ENCODE measurements around the gene CACNA2D3.

CACNA2D3 gene

DNA sequence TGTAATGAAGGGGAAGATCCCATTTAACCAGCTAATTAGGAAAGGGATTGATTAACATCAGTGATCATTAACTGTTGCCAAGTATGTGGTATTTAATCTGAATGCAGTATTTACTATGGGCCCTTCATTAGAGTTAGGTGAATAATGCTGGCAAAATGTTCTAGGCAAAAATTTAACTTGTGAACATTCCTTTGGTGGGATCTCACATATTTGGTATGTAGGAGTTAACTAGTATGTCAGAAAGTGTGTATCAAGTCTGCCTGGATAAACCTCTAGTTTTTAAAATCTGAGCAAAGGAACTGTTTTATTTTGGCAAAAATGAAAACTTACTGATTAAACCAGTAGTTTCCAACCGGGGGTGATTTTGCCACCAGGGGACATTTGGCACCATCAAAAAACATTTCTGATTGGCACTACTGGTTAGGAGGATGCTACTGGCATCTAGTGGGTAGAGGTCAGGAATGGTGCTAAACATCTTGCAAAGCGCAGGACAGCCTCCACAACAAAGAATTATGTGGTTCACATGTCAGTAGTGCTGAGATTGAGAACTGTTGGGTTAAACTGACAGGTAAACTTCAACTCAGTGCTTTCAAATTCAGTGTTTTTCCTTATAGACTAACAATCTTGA lies 783.0 kb downstream of the CACNA2D3 start:
- no peak for DNase-seq

DNA sequence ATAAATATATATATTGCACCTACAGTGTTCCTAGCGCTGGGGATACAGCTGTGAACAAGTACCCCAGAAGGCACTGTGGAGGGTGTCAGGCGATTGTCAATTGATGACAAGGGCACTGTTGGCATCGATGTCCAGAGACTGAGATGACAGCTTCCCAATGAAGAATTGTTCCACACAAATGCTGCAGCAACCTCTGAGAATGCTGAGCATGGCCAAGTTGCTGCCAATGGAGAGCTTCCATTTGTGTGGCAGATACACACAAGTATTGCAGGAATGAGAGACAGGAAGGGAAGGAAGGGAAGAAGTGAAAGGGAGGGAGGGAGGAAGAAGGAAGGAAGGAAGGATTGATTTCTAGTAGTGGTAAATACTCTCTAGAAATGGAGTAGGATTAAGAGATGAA lies 783.6 kb downstream of the CACNA2D3 start:
- DNase-seq: no peak

DNA sequence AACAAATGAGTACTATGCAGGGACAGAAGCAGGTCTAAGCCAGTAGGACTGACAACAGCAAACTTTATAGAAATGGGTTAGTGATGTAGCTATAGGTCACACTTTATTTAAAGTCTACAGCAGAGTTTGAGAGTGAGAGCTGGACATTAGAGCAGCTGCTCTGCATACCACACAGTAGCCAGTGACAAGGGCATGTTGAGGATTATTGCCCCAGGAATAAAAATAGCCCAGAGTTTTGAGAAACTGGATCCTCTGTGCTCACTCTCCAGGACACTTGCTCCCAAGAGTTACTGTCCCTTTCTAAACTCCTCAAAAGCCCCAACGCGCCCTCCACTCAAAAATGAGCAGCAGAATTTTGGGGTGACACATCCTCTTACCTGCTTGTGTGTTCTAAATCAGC lies 784.4 kb downstream of the CACNA2D3 start:
- no peak for DNase-seq

DNA sequence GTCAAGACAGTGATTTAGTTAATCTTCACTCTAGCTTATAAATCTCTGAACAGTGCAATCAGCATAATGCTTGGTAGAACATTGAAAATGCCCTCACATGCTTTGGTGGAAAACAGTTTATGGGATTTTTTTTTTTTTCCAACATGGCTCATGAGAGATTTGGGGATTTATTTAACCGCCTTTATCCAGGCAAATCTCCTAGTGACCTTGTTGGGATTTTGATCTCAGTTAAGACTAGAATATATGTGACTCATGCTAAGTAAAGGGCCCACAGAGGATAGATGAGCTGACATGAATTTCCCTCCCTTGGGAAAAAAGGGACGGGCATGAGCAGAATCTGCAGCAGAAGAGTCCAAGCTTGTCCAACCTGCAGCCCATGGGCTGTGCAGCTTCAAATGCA lies 786.8 kb downstream of the CACNA2D3 start:
- DNase-seq: no peak

DNA sequence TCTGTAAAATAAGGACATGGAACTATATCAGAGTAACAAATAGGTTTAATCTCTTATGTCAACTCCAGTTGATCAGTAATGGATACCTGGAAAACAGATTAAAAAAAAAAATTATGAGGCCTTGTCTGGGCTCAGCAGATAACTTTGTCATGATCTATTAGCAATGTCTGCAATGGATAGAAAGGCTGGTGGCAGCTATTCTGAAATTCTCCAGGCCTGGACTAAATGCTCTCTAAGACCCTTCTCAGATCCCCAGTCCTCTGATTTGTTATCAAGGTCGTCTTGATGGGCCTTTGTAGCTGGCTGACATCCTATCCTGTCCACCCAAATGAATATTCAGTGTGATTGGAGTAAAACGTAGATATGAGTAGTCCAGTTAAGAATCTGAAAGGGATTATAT lies 791.8 kb downstream of the CACNA2D3 start:
- no peak for DNase-seq

DNA sequence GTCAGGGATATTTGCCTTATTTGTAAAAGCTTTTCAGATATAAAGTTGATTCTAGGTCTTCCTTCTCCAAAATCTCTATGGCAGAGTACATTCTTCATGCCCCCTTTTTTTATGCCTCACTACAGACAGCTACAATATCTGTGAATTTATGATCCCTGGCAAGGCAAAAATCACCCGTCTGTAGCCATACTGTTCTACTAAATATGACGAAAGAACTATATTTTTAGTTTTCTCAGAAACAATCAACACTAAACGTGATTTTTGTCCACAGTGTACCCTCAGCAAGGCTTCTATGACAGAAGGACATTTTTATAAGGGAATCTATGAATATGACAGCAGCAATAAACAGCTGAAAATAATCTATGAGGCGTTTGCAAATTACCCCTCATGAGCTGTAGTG lies 792.8 kb downstream of the CACNA2D3 start:
- DNase-seq: no peak

DNA sequence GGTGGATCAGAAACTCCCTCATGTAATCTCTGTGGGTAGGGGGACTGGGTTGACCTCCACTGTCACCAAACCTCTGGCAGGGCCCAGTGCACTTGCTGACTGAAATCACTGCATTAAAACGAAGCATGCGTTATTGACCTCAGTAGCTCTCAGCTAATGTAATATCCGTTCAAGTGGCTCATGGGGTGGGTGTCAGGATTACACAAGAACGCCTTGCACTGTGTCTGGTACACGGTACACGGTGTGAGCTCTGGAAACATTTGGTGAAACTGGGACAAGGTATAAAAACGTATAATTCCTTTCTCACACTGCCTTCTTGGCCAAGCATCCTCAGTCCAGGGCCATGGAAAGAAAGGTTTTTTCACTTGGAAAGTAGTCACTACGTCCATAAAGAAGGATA lies 793.6 kb downstream of the CACNA2D3 start:
- no peak for DNase-seq

DNA sequence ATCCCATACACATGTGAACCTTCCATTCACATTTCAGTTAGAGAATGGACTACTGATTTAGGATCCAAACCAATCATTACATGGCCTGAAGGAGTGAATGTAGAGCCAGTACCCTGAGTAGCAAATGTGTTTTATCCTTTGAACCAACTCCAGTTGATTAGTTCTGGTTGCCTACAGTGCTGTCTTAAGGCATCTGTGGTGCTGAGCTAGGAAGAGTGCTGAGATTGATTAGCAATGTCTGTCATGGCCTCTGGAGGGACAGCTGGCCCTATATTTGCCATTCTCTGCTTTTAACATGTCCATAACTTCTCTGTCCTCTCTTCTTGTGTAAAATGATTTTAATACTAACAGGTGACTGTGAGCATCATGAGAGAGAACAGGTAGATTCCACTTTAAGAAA lies 794.4 kb downstream of the CACNA2D3 start:
- DNase-seq: no peak

DNA sequence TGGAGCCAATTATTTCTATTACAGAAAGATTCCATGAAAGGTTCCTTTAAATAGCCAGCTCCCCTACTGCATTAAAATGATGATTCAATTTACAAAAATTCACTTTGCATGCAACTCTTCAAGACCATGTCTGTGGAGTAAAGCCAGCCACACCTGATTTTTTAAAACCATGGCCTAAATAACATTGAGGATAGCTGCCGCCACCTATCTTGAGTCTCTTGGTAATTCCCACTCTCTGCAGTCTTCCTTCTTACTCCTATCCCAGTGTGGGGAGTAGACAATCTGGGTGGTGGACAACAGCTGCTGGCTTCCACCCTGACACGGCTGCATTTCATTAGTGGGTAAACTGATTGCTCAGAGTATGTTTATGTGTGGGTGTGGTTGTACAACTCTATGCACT lies 794.8 kb downstream of the CACNA2D3 start:
- no peak for DNase-seq

DNA sequence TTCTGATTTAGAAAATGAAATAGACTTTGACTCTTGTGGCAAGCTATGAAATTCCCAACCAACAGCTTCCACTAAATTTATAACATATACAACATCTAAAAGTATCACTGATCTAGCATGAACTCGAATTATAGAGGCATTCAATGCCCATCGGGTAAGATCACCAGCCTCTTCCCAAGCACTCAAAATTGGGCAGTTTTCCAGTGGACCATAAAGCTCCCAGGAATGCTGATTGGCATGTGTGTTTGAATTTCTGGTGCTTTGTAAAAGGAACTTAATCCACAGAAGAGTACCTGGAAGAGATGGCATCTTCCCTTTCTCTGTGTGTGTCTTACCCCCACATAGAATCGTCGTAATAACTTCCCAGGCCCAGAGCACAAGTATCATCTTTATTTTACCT lies 795.5 kb downstream of the CACNA2D3 start:
- no peak for DNase-seq

DNA sequence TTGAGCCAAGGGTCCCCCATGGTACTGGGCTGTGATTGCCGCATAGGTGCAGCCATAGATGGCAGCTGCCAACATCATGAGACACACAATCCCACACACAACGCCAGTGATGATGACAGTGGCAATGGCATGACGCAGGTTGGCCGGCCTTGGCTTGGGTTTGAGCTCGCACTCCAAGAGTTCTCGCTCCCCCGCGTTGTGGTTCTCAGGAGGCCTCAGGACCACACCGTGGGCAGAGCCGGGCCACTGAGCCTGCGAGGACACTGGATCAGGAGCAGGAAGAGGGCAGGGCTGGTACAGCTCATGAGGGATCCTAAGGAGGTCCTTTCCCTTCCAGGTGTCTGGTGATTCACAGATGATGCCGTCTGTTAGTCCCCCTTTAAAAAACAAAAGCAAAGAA lies 796.2 kb downstream of the CACNA2D3 start:
- DNase-seq: no peak

DNA sequence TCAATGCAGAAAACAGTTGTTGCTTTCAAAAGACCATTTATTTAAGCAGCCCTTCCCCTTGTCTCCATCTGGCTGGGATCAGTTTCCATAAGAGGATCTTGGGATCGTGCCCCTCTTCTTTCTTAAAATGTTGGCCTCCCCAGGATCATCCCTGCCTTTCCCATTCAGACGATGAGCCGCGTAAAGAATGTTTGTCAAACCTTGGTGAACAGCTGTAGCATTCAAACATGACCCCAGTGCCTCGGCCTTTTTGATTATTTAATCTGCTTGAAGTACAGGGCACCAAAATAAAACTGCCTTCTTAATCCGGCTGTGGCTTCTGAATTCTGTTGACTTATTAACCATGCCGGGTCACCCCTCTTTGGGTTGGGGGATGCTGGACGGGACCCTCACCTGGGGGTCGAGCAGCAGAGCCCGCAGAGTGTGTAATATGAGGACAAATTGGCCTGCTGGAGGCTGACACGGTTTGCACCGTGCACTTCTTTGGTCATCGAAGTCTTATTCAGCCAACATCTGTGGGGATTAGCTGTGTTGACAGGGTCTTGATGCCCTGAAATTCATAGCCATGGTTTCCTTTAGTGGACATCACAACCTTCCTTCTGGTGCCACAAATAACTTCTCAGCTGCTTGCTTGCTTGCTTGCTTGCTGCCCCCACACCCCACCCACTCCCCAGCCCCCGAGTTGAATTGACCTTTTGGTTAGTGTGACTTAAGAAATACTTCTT lies 805.9 kb downstream of the CACNA2D3 start, which contains the start of gene LRTM1:
TSS of gene LRTM1 (minus strand) at position 14 of the 725 bp plus-strand sequence. CDS start 148 bp downstream, outside the sequence.
- no peak for DNase-seq

DNA sequence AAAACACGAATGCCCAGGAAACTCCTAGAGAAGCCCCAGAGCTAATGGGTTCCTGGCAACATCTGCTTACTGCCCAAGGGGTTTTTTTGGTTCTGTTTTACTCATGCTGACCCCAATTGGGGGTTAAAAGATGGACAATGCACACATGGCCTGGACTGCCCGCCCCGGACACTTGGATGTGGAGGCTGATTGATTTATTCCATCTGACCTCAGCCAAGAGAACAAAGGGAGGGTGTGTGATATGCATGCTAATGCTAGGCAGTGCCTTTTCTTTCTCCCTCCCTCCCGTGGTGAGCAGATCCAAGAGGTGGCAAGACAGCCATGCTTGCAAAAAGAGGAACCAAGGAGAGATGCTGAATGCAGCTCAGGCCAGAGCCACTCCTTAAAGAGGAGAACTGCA lies 808.8 kb downstream of the CACNA2D3 start:
- DNase-seq: no peak

DNA sequence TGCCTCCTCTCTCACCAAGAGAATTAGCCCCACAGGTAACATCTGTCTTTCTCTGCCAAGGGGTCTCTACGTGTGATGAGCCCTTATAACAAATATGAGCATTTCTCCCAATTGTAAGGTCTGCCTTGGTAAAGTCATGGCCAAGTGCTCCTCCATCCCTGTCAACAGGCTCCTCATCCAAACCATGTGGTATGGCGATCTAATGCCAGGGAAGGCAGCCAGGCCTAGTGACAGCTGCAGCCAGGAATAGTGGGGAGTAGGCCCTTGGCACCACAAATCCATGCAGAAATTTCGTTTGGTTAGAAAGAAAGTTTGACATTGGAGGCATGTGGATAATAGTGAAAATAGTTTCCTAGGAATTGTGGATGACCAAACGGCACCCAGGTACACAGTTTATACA lies 810.3 kb downstream of the CACNA2D3 start:
- no peak for DNase-seq

DNA sequence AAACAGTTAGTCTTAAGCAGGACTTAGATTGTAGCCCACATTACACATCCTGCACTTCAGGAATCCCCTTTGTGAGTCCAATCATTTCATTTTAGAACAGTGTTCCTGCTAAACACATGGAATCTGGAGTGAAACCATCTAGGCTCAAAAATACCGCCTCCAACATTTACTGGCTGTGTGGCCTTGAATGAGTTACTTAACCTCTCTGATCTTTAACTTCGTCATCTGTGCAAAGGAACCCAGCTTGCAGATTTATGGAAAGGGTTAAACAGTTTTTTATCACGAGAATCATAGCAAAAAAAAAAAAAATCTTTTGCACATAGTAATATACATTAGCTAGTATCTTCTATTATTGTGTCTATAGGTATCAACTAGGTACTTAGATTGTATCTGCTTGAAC lies 813.5 kb downstream of the CACNA2D3 start:
- no peak for DNase-seq

DNA sequence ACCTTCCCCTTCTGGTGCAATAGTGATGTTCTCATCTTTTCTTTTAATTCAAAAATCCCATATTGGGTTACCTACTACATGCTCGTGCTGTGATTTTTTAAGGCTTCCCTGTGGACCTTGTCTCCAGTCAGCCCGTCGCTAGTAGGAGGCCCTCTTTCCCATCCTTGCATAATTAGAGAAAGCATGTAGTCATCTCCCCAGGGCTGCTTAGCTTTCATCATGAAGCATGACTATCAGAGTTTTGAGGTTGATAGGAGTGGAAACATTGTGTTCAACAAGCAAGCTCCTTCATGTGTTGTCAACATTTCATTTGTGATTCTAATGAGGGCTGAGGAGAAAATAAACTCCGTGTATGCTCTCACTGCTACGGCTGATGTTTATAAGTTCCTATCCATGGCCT lies 814.2 kb downstream of the CACNA2D3 start:
- DNase-seq: no peak

DNA sequence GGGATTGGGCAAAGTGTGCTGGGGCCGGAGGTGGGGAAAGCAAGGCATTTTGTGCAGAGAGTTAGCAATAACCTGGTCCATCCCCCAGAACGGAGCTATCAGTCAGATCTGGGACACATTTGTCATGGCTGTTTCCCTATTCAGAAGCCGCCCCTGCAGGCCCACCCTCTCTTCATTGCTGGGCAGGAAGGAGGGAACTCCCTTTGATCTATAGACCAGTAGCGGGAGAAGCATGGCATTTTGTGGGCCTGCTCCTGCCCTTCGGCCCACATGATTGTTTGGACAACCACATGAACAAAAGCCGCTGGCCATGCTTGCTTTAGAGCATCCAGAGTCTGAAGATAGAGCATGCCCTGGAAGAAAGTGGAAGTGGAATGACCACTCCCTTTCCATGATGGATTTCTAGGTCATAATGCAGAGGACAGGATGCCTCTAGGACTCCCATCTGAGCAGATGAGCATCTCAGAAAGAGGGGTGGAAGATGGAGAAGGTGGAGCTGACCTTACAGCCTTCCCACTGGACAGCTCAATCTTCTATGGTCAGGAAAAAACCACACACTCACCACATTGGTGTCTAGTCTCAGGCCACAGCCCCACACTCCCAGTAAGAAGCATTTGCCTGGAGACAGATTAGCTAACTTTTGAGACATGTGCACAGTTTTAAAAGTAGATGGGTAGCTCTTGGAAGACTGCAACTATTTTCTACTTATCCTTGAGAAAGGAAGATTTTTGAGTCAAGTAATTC lies 817.4 kb downstream of the CACNA2D3 start:
- DNase-seq: no peak

DNA sequence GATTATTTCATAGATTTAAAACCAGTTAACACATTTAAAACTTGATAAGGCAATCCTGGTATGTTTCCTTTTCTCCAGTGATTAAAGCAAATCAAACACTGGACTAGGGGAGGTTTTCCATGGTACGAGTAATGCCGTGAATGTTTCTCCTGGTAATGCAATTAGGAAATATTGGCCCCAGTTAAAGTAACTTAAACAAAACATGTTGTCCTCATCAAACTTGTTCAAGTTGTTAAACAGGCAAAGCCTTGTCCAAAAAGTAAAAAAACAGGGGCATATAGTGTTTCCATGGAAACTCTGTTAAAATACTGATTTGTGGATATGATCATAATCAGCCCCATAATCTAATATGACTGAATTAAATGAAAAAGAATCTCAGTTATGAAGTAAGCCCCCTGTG lies 818.6 kb downstream of the CACNA2D3 start:
- no peak for DNase-seq

DNA sequence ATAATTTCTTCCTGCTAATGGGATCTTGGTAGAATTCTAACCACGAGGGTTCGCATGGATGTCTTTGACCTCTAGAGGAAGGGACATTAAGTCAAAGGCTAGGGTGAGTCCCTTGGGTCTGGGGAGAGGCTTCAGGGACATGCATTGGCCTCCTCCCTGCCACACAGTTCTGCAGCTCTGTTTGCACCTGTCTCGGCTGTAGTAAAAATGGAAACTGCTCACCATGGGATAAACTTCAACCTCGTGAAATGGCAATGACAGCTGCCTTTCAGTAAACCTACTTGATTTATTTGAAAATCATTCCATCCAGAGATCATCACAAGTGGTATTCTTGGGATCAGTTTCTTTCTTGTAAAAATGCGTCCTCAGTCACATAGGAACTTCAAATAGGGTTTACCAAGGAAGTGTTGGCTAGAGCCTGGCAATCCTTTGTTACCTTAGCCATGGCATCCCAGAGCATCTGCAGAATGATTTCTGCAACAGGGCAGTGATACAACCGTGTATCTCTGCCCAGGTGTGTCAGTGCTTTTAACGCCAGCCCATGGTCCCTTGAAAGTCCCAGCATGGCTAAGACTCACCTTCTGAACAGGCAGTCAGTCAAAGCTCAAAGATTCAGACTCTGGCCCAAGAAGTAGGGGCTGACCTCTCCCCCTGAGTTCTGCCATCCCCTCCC lies 819.5 kb downstream of the CACNA2D3 start:
- DNase-seq: no peak

DNA sequence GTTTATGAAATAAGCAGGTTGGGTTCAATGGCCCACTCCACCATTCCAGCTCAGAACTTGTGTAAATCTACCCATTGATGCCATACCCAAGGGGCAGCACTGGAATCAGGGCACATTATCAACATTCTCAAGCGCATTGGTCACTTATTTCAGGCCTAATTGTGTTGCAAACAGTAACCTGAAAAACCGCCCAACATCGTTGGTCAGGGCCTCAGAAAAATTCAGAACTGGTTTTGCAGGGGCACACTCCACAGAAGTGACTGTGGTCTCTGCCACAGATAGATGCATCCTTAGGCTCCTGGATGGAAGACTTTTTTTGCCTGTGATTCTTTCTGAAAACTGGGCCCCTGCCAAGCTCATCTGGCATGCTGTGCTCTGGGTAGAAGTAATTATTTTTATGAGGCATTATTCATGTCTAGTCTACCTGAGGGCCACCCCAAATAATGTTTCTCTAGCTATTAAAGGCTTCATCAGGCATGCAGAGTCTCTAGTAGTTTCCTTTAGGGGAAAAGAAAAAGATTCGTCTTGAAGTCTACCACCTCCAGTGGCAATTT lies 827.2 kb downstream of the CACNA2D3 start:
- no peak for DNase-seq

DNA sequence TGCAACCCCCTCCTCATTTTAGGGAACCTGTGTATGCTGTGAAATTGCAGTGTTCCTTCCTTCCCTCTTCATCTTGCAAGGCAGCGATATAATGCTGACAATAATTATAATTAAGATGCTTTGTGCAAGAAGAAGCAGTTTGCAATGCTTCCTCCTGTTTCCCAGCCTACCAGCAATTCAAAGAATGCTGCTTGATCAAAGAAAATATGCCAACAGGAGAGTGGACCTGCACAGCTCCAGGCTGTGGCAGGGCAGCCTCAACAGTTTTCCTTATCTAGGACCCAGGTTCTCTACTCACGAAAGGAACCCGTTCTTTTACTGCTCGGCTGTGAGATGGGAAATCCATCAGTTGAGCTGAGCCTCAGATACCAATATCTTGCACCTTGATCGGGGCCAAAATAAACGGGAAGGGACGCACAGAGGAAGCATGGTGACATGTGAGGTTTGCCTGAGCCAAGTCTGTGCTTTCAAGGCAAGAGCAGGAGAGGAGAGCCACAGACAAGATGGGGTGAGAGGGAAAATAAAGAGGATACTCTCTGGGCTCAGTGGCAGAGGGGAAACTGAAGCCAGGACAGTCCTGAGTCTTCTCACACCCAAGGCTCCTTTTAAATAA lies 828.1 kb downstream of the CACNA2D3 start:
- DNase-seq: no peak

DNA sequence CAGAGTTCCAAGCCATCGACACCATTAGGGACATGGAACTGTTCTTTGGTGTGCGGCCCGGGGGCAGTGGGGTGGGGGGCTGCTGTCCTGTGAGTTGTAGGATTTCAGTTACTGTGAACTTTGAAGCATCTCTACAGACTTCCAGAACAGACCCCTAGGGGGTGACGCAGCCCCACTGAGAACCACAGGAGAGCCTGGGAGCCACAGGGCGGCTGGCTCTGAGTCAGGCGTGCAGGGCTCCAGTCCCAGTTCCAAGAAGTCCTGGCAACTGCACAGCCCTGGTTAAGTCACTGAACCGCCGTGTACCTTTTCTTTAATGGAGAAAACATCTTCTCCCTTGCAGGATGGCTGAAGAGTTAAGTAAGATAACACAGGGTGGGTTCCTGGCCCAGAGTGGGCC lies 829.1 kb downstream of the CACNA2D3 start:
- no peak for DNase-seq

DNA sequence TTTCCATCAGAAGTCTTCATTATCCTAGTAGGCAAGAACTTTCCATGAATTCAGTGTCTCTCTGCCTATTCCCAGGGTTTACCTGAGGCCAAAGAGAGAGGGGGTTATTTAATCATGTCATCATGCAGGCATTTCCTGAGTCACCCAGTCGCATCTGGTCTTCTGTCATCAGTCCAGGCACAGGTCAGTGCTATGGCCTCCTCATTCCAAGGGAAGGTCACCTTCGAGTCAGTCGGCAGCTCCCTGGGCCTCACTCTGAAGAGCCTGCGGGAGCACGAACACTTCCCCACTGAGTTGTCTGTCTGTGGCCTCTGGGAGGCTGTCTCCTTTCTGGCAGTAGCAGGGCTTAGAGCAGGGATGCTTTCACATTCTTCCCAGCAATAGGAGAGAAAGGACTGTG lies 831.7 kb downstream of the CACNA2D3 start:
- no peak for DNase-seq

Data from NCI-H2107 (cell line).